D721Med (cell line): Measurements from ENCODE around the gene SAMHD1.

ENCODE experiments used
- DNase-seq: peaks from one replicate; pipeline ENCODE4 v3.0.0; 2011; ENCODE audit warnings: low spot score; ENCODE audit not compliant: insufficient read length
- FAIRE-seq: peaks from 2 replicates; lab custom pipeline; 2011; peaks lifted over from hg19 to GRCh38; lab: Jason Lieb, UNC
- TF ChIP-seq, protein P1 (sequence below): IDR thresholded peaks from 2 replicates; pipeline ENCODE4 v1.5.1; 2012; ENCODE audit warnings: mild to moderate bottlenecking, control low read depth; ENCODE audit not compliant: insufficient read depth; ENCODE audit errors: missing control alignments

Gene SAMHD1

DNA sequence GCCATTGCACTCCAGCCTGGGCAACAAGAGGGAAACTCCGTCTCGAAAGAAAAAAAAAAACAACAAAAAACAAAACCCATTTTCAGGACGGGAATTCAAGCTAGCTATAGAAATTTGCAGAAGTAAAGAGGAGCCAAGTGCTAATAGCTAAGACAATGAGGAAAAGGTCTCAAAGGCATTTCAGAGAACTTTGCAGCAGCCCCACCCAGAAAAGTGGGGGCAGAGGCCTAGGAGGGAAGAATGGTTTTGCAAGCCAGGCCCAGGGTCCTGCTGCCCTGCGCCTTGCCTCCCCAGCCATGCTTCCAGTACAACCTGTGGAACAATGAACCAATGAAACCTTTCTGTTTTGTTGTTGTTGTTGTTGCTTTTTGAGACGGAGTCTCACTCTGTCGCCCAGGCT, 38.3 kb upstream of the SAMHD1 start:
- DNase-seq = no peak
- no peak for FAIRE-seq
- TF ChIP-seq, protein P1, sequence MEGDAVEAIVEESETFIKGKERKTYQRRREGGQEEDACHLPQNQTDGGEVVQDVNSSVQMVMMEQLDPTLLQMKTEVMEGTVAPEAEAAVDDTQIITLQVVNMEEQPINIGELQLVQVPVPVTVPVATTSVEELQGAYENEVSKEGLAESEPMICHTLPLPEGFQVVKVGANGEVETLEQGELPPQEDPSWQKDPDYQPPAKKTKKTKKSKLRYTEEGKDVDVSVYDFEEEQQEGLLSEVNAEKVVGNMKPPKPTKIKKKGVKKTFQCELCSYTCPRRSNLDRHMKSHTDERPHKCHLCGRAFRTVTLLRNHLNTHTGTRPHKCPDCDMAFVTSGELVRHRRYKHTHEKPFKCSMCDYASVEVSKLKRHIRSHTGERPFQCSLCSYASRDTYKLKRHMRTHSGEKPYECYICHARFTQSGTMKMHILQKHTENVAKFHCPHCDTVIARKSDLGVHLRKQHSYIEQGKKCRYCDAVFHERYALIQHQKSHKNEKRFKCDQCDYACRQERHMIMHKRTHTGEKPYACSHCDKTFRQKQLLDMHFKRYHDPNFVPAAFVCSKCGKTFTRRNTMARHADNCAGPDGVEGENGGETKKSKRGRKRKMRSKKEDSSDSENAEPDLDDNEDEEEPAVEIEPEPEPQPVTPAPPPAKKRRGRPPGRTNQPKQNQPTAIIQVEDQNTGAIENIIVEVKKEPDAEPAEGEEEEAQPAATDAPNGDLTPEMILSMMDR = no peak

DNA sequence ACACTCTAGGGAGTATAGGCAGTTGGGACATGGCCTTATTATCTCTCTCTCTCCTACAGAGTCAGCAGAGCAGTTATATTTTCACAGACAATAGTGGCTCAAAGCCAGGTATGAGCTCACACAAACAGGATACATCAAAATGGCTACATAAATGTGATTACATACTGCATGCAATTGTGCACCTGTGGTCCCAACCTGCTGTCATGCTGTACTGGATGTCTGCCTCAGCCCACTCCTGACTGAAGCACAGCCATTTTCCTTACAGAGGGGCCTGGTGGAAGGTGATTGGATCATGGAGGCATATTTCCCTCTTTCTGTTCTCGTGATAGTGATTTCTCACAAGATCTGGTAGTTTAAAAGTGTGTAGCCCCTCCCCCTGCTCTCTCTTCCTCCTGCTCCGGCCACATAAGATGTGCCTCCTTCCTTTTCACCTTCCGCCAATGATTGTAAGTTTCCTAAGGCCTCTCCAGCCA, 37.0 kb upstream of the SAMHD1 start:
- TF ChIP-seq, protein P1 = no peak
- no peak for DNase-seq
- FAIRE-seq = no peak

DNA sequence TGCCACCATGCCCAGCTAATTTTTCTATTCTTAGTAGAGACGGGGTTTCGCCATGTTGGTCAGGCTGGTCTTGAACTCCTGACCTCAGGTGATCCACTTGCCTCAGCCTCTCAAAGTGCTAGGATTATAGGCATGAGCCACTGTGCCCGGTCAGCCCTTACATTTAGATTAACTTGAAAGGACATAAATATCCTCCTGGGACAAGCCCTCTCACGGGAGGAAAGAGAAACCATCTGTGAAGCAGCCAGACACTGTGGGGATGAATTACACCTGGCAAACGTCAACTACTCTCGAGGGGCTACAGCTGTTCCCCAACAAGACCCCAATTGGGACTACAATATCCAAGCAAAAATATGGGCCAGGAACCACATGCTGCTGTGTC, 32.7 kb upstream of the SAMHD1 start:
- TF ChIP-seq, protein P1 = no peak
- no peak for DNase-seq

DNA sequence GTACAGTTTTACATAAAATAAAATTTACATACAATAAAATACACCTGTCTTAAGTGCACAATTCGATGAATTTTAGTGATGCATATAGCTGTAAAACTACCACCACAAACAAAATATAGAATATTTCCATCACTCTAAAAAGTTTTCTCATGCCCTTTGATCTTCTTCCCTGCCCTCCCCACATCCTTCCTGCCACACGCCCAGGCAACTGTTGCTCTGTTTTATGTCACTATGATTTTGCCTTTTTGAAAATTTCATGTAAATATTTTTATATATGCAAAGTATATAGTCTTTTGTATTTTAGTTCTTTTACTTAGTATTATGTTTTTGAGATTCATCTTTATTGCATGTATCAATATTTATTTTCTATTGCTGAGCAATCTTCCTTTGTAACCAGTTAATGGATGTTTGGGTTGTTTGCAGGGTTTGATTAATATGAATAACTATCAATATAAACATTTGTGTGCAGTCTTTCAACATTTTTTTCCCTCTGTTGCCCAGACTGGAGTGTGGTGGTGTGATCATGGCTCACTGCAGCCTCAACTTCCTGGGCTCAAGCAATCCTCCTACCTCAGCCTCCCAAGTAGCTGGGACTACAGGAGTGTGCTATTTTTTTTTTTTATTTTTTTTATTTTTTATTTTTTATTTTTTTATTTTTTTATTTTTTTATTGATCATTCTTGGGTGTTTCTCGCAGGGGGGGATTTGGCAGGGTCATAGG, 23.8 kb upstream of the SAMHD1 start:
- TF ChIP-seq, protein P1 = no peak
- no peak for DNase-seq
- no peak for FAIRE-seq

More for the DNA sequence above, 32.7 kb upstream of the SAMHD1 start:
- FAIRE-seq = no peak

DNA sequence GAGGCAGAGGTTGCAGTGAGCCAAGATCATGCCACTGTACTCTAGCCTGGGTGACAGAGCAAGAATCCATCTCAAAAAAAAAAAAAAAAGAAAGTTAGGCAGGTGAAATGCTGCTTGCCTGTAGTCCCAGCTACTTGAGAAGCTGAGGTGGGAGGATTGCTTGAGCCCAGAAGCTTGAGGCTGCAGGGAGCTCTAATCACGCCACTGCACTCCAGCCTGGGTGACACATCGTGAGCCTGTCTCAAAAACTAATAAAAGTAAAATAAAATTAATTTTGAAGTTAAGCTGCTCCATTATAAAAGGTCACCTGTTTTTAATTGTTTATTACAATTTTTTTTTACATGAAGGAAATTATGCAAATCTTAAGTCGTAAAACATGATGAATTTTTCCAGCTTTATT, 23.2 kb upstream of the SAMHD1 start:
- DNase-seq = no peak
- FAIRE-seq = no peak
- TF ChIP-seq, protein P1 = no peak

DNA sequence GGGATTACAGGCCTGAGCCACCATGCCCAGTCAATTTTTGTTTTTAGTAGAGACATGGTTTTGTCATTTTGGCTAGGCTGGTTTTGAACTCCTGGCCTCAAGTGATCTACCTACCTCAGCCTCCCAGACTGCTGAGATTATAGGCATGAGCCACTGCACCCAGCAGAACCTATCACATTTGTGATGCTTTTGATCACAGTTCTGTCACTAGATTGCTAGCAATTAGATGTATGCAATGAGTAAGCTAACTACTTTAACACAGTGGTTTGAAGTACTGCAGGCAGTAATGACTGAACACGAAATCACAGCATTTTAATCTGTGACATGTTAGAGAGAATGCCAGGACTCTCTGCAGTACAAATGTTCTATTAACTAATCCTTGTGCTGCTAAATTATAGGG, 19.6 kb upstream of the SAMHD1 start:
- TF ChIP-seq, protein P1 = no peak
- no peak for FAIRE-seq
- DNase-seq = no peak

DNA sequence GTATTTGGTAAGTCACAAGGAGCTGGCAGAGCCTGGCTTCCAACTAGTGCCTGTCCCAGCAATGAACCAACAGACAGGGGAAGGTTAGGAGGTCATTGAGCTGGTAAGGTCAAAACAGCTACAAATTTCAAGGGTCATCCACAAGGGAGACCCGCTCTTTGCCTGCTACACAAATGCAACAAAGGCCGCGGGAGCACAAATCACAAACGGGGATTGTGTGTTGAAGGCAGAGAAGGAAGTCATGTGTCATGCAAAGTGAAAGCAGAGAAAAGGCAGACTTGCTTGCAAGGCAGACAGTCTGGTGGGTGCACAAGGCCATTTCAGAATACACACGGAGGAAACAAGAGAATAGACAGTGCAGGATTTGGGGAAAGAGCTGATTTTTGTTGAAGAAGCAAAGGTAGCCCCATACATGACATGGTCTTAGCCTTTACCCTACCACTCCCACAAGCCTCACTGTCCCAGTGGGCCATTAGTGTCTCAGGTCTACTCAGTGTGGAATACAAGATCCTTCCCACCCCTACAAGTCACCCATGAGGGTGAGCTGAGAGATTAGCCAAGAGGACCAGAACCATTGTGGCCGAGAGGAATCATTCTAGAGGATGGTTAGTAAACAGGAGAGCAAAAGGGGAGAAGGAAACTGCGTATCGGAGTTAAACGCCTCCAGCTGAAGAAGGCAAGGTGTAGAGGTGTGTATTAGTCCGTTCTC, 18.1 kb upstream of the SAMHD1 start:
- FAIRE-seq (no peak), DNase-seq (no peak)
- TF ChIP-seq, protein P1 = no peak
